Measurements from ENCODE around the gene ZNF207. TPM values are rescaled to one million over a fixed set of nuclear protein-coding genes. Genes with fewer than 3 reads are reported as not detected.
"Not testable (repeated sequence)": the region's sequence is repeated elsewhere in the genome, so short reads cannot be mapped to it uniquely, and the experiment has no call there.

ZNF207 gene
- polyA plus RNA-seq, 3 donors from 2014 or later = 155 to 223 (median 221) TPM

GRCh38 chr17:32342603-32343325, 7.2 kb upstream of the ZNF207 start:
- DNase-seq = no peak
- peaks cover 24 to 29% of the 10 kb centered on the region in 2 donors for H3K4me1 Mint-ChIP-seq
- H3K36me3 Mint-ChIP-seq = peaks cover 0 to 6% (median 5%) of the 10 kb centered on the region in 3 donors
- no peaks in the 10 kb centered on the region for H3K9me3 Mint-ChIP-seq
- peaks cover 0 to 8% (median 8%) of the 10 kb centered on the region in 3 donors for H3K27me3 Mint-ChIP-seq (ENCODE audit: low read depth in 3 of 3)
- peak overlapping the region; percentile 81 to 96 (median 92) for H3K27ac Mint-ChIP-seq
- H3K4me3 Mint-ChIP-seq = peak overlapping the region; percentile 86 to 97 (median 95)

DNA sequence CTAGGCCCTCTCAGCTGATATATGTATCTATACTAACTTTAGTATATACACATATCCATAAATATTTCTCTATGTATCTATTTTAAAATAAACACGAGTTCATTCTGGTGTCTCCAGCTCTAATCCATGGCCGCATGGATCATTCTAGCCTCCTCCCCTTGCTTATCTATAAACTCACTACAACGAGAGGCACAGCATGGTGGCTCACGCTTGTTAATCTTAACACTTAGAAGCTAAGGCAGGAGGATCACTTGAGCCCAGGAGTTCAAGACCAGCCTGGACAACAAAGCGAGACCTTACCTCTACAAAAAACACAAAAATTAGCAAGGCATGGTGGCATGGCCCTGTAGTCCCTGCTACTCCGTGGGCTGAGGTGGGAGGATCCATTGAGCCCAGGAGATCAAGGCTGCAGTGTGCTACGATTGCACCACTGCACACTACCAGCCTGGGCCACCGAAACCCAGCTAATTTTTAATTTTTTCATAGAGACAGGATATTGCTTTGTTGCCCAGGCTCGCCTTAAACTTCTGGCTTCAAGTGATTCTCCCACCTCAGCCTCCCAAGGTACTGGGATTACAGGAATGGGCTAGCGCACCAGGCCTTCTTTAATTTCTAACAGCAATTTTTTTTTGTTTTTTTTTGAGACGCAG, 3.9 kb upstream of the ZNF207 start:
- peaks cover 29 to 35% of the 10 kb centered on the region in 2 donors for H3K4me1 Mint-ChIP-seq
- no peak overlapping the region for H3K27ac Mint-ChIP-seq
- H3K36me3 Mint-ChIP-seq = peaks cover 0 to 9% (median 7%) of the 10 kb centered on the region in 3 donors
- peaks cover 9 to 16% (median 16%) of the 10 kb centered on the region in 3 donors for H3K27me3 Mint-ChIP-seq (ENCODE audit: low read depth in 3 of 3)
- no peak for DNase-seq
- no peak overlapping the region for H3K4me3 Mint-ChIP-seq
- H3K9me3 Mint-ChIP-seq = no peaks in the 10 kb centered on the region

GRCh38 chr17:32348483-32348800, 1.5 kb upstream of the ZNF207 start:
- Mint-ChIP-seq H3K27me3 (ENCODE audit: low read depth in 3 of 3) (peaks cover 9 to 20% (median 11%) of the 10 kb centered on the region in 3 donors), H3K9me3 (no peaks in the 10 kb centered on the region), H3K36me3 (peaks cover 3 to 14% (median 9%) of the 10 kb centered on the region in 3 donors), H3K27ac (peak overlapping the region in 3 of 6 donors; percentile 46 to 60 (median 53)), H3K4me3 (peak overlapping the region; percentile 40 to 63 (median 58)), H3K4me1 (peaks cover 35 to 40% of the 10 kb centered on the region in 2 donors)
- no peak for DNase-seq

GRCh38 chr17:32349503-32349853, 479 bp upstream of the ZNF207 start:
- Mint-ChIP-seq H3K27me3 (ENCODE audit: low read depth in 3 of 3) (peaks cover 11 to 20% (median 11%) of the 10 kb centered on the region in 3 donors), H3K4me3 (peak overlapping the region; percentile 98 to 100 (median 100)), H3K4me1 (peaks cover 40 to 49% of the 10 kb centered on the region in 2 donors), H3K36me3 (peaks cover 3 to 20% (median 9%) of the 10 kb centered on the region in 3 donors), H3K27ac (peak overlapping the region; percentile 99 to 100 (median 99)), H3K9me3 (no peaks in the 10 kb centered on the region)
- no peak for DNase-seq

GRCh38 chr17:32350666-32351418, 885 bp downstream of the ZNF207 start:
- Mint-ChIP-seq H3K27me3 (ENCODE audit: low read depth in 3 of 3) (peaks cover 11 to 19% (median 11%) of the 10 kb centered on the region in 3 donors), H3K4me3 (peak overlapping the region; percentile 98 to 100 (median 100)), H3K27ac (peak overlapping the region; percentile 99 to 100 (median 99)), H3K36me3 (peaks cover 7 to 33% (median 9%) of the 10 kb centered on the region in 3 donors), H3K4me1 (peaks cover 54 to 62% of the 10 kb centered on the region in 2 donors), H3K9me3 (no peaks in the 10 kb centered on the region)
- DNase-seq = peak; percentile 50 to 62 (median 61)

DNA sequence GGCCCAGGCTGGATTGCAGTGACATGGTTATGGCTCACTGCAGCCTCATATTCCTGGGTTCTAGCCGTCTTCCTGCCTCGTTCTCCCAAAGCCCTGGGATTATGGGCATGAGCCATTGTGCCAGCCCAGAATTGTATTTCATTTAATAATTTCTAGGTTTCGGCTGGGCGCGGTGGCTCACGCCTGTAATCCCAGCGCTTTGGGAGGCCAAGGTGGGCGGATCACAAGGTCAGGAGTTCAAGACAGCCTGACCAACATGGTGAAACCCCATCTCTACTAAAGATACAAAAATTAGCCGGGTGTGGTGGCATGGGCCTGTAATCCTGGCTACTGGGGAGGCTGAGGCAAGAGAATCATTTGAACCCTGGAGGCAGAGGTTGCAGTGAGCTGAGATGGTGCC, 2.8 kb downstream of the ZNF207 start:
- Mint-ChIP-seq H3K27me3 (ENCODE audit: low read depth in 3 of 3) (peaks cover 11 to 21% (median 11%) of the 10 kb centered on the region in 3 donors), H3K4me3 (peak overlapping the region; percentile 98 to 100 (median 100)), H3K27ac (peak overlapping the region; percentile 40 to 62 (median 49)), H3K36me3 (peaks cover 7 to 33% (median 9%) of the 10 kb centered on the region in 3 donors), H3K4me1 (peaks cover 67 to 74% of the 10 kb centered on the region in 2 donors)
- not testable (repeated sequence) for DNase-seq, H3K9me3 Mint-ChIP-seq

DNA sequence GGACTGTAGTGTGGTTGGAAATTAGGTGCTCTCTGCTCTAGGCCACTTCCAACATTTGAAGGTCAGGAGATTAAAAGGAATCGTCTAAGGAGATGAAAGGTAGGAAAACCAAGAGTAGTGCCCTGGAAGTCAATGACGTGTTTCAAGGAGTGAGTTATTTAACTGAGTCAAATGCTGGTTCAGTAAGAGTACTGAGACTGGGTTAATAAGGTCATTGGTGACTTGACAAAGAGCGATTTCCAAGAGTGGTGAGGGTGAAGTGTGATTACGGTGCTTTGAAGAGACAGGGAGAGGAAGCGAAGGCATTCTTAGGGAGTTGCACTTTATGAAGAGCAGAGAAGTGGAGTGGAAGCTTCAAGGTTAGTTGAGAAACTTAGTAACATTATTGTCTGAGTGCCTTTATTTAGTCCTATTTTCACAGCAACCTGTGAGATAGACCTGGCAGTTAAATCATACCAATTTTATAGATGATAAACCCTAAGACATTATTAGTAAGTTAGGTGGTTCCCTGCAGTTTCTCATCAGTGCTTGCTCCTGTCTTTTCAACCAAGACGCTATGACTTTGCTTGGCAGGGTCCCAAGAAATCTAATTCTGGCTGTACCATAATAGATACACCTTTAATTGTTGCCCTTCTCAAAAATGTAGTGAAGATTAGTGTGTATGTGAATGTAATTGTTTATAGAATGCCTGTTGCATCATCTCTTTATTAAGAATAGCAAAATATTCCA, 5.9 kb downstream of the ZNF207 start:
- Mint-ChIP-seq H3K27me3 (ENCODE audit: low read depth in 3 of 3) (peaks cover 0 to 10% (median 2%) of the 10 kb centered on the region in 3 donors), H3K4me3 (peak overlapping the region; percentile 40 to 77 (median 50)), H3K36me3 (peaks cover 7 to 40% (median 7%) of the 10 kb centered on the region in 3 donors), H3K4me1 (peaks cover 70 to 85% of the 10 kb centered on the region in 2 donors), H3K9me3 (no peaks in the 10 kb centered on the region), H3K27ac (peak overlapping the region; percentile 19 to 46 (median 42))
- DNase-seq = no peak

DNA sequence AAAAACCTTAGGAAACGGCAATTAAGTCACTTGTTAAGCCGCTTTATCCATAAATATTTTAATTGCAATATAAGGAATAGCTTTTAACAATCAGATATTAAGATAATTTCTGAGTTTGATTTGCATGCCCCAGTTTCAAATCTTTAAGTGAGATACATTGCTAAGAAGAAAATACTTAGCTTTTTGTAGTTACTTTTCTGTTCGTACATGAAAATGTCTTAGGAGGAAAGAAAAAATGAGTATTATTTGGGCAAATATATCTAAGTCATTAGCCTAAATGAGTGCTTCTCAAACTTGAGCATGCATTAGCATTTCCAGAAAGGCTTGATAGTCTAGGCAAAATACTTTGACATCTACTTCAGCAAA, 6.4 kb downstream of the ZNF207 start:
- DNase-seq = no peak
- peak overlapping the region; percentile 6 to 77 (median 53) for H3K4me3 Mint-ChIP-seq
- H3K4me1 Mint-ChIP-seq = peaks cover 70 to 87% of the 10 kb centered on the region in 2 donors
- H3K27ac Mint-ChIP-seq = peak overlapping the region in 3 of 6 donors; percentile 3 to 55 (median 52)
- peaks cover 7 to 46% (median 10%) of the 10 kb centered on the region in 3 donors for H3K36me3 Mint-ChIP-seq
- no peaks in the 10 kb centered on the region for H3K9me3 Mint-ChIP-seq
- peaks cover 0 to 6% (median 2%) of the 10 kb centered on the region in 3 donors for H3K27me3 Mint-ChIP-seq (ENCODE audit: low read depth in 3 of 3)

DNA sequence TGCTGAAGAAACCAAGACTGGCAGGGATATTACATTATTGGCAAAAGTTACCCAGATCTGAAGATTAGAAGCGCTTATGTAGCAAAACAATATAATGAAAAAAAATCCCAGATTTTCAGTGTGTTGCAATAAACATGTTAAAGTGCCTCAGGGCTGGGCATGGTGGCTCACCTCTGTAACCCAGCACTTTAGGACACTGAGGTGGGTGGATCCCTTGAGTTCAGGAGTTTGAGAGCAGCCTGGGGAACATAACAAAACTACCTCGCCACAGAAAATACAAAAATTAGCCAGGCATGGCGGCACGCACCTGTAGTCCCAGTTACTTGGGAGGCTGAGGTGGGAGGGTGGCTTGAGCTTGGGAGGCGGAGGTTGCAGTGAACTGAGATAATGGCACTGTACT, 6.8 kb downstream of the ZNF207 start:
- Mint-ChIP-seq H3K9me3 (no peaks in the 10 kb centered on the region), H3K27me3 (ENCODE audit: low read depth in 3 of 3) (peaks cover 0 to 3% (median 2%) of the 10 kb centered on the region in 3 donors), H3K27ac (peak overlapping the region in 3 of 6 donors; percentile 3 to 55 (median 52)), H3K4me3 (peak overlapping the region; percentile 6 to 77 (median 53)), H3K36me3 (peaks cover 7 to 48% (median 10%) of the 10 kb centered on the region in 3 donors), H3K4me1 (peaks cover 67 to 87% of the 10 kb centered on the region in 2 donors)
- DNase-seq = no peak

GRCh38 chr17:32357615-32358014, 7.7 kb downstream of the ZNF207 start:
- Mint-ChIP-seq H3K4me1 (peaks cover 63 to 87% of the 10 kb centered on the region in 2 donors), H3K36me3 (peaks cover 9 to 50% (median 13%) of the 10 kb centered on the region in 3 donors), H3K27ac (no peak overlapping the region), H3K4me3 (no peak overlapping the region), H3K27me3 (ENCODE audit: low read depth in 3 of 3) (peaks cover 0 to 3% (median 2%) of the 10 kb centered on the region in 3 donors), H3K9me3 (no peaks in the 10 kb centered on the region)
- no peak for DNase-seq

DNA sequence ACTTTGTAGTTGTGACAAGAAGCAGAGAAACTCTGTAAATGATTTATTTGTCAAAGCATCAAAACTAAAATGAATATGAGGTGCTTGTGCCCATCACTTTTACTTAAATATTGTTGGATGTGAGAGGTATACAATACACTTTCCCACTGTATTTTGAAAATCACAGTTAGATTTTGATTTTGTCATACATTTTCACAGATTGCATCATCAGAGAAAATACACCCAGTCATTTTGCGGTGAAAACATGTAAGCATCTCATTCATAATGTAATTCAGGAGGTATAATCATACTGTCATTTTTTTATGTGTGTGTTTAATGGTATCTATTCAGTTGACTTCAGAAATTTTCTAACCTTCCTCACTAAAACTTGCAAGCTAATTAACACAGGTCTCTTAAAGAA, 11.3 kb downstream of the ZNF207 start:
- Mint-ChIP-seq H3K9me3 (no peaks in the 10 kb centered on the region), H3K4me3 (no peak overlapping the region), H3K36me3 (peaks cover 10 to 55% (median 27%) of the 10 kb centered on the region in 3 donors), H3K27ac (no peak overlapping the region), H3K27me3 (ENCODE audit: low read depth in 3 of 3) (peaks cover 0 to 3% (median 0%) of the 10 kb centered on the region in 3 donors), H3K4me1 (peaks cover 37 to 80% of the 10 kb centered on the region in 2 donors)
- DNase-seq = no peak

DNA sequence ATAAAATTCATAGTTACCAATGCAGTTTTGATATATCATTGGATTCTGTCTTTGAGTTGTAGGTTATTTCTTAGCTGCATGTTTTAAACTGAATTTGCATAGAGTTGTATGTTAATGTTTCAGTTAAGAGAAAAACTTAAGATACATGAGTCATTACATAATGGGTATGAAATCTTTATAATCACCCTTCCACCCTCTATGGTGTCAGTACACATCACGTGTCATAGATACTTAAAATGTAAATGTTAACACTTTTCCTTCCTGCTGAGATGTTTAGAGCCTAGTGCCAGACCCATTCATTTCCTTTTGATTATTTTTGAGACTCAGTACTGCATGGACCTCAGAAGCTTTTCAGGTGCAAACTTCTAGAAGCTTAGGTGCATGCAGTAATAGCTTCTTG, 20.5 kb downstream of the ZNF207 start:
- Mint-ChIP-seq H3K9me3 (no peaks in the 10 kb centered on the region), H3K4me3 (no peak overlapping the region), H3K27me3 (ENCODE audit: low read depth in 3 of 3) (peaks cover 0 to 11% (median 2%) of the 10 kb centered on the region in 3 donors), H3K4me1 (peaks cover 22 to 65% of the 10 kb centered on the region in 2 donors), H3K27ac (peak overlapping the region in 2 of 6 donors; percentile 15 to 18), H3K36me3 (peaks cover 15 to 49% (median 27%) of the 10 kb centered on the region in 3 donors)
- DNase-seq = no peak
